Placental pericyte (primary cell): ENCODE results near the gene BLID. TPM values are rescaled to one million over a fixed set of nuclear protein-coding genes. Genes with fewer than 3 reads are reported as not detected.

Source experiments
- small RNA-seq: library from RNA; depleted of rRNA; stranded (forward); fragments of <200 nt; gene quantifications from one replicate; pipeline ENCODE3, GENCODE V24; 2012; ENCODE audit warnings: low replicate concordance
- total RNA-seq: library from RNA; depleted of rRNA; stranded (reverse); fragments of >200 nt; gene quantifications from 2 replicates; pipeline ENCODE4 v1.2.3, GENCODE V29; 2012

BLID gene, protein sequence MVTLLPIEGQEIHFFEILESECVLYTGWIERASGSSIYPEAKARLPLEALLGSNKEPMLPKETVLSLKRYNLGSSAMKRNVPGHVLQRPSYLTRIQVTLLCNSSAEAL
- total RNA-seq = 6.6 and 22.5 TPM in 2 replicates

DNA sequence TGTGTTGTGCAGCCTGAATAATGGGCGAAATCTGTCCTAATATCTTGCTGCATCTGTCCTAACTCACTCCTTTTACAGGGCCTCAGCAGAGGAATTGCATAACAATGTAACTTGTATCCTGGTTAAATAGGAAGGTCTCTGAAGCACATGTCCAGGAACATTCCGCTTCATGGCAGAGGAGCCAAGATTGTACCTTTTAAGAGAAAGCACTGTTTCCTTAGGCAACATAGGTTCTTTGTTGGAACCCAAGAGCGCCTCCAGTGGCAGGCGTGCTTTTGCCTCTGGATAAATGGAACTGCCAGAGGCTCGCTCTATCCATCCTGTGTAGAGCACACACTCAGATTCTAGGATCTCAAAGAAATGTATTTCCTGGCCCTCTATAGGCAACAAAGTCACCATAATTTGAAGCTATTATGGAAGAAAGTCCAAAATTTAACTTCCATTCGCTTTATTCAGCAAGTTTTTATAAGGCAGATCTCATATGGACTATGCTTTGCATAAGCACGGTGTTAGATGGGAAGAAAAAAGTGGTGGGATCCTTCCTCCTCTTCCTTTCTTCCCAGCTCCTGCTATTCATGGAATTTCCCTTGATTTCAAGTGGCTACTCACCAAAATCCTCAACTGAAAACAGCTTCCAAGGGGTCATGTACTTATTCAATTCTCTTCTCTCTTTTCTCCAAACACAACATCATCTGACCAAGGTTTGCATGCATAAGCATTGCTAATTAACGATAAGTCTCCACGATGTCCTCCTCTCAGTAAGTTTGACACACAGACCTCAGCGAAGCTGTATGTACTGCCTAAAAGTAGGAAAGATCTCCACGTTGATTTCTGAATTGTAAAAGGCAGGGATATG lies at the start of gene BLID:
TSS of gene BLID (minus strand) at position 692 of the 856 bp plus-strand sequence. CDS start at position 399, 293 bp downstream.

Small RNA genes within 50 kb of the gene (small RNA-seq; reads per million reads assigned to genes)
- 8,894 reads per million, percentile 100 among the genes with 10 or more reads in this experiment for gene MIR100
- 13.4 reads per million, percentile 95 among the genes with 10 or more reads in this experiment for gene MIR125B1
- 23.4 reads per million, percentile 97 among the genes with 10 or more reads in this experiment for gene MIRLET7A2
